ENCODE results near the gene UBFD1.

DNA sequence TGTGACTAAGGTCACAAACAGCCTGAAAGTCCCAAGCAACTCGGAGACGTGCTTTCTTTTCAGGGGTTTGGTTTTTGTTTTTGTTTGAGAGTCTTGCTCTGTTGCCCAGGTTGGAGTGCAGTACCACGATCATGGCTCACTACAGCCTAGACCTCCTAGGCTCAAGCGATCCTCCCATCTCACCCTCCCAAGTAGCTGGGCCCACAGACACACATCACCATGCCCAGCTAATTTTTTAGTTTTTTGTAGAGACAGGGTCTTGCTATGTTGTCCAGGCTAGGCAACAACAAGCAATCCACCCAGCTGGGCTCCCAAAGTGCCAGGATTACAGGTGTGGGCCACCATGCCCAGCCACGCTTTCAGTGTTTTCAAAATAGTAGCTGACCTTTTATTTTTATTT lies 27.5 kb upstream of the UBFD1 start:
- TF ChIP-seq CTCF (IDR thresholded peaks at IDR 0.05; ENCODE audit: low read depth, low read length) (no peak), EZH2phosphoT487 (IDR thresholded peaks at IDR 0.05; ENCODE audit: low read depth) (no peak)

All from OCI-LY3 (cell line).